IMR-90 (cell line): ENCODE measurements around the gene SRCAP. TPM values are rescaled to one million over a fixed set of nuclear protein-coding genes. Genes with fewer than 3 reads are reported as not detected.

Experiments
- ATAC-seq: fragments of 200-7000 bp; cut with Tn5 transposase; 2 replicates; pipeline ENCODE4 v1.9.1; 2020; ENCODE audit warnings: low read depth, mild to moderate bottlenecking, moderate library complexity
- BruUV-seq: library from RNA; stranded (reverse); fragments of 400-500 nt; replicated peaks from 2 replicates; lab custom pipeline; 2021; lab: Mats Ljungman, UMichigan
- CTCF ChIA-PET: fragments of 300-600 bp; formaldehyde crosslinking; extraction: SDS; loops from one replicate; lab custom pipeline; 2021; ENCODE audit warnings: antibody characterized with exemption; lab: Yijun Ruan, JAX
- POLR2A ChIA-PET: fragments of 300-600 bp; sonication (Branson Sonifier 250); formaldehyde crosslinking; loops from one replicate; lab custom pipeline; 2022; ENCODE audit warnings: antibody characterized with exemption; ENCODE audit not compliant: unreplicated experiment; lab: Charles Lee
- DNase-seq: peaks from one replicate; pipeline ENCODE4 v3.0.0; 2013
- H2AFZ ChIP-seq: replicated peaks from 2 replicates; pipeline ENCODE3; 2013; ENCODE audit warnings: low read length, mild to moderate bottlenecking; ENCODE audit not compliant: poor library complexity
- H2AK5ac ChIP-seq: 2 replicates; pipeline ENCODE4 v1.6.1; 2013; ENCODE audit warnings: low read depth, low read length, inconsistent platforms
- H2AK9ac ChIP-seq: replicated peaks from 2 replicates; pipeline ENCODE3; 2013; ENCODE audit warnings: mild to moderate bottlenecking, low read depth, low read length, moderate library complexity; ENCODE audit not compliant: poor library complexity
- H2BK120ac ChIP-seq: 2 replicates; pipeline ENCODE4 v1.6.1; 2013; ENCODE audit warnings: low read depth, low read length, inconsistent platforms
- H2BK15ac ChIP-seq: 3 replicates; pipeline ENCODE4 v1.6.1; 2013; ENCODE audit warnings: low read depth, low read length, inconsistent platforms
- H2BK20ac ChIP-seq: 2 replicates; pipeline ENCODE4 v1.6.1; 2013; ENCODE audit warnings: low read depth, mild to moderate bottlenecking, inconsistent platforms, low read length, moderate library complexity
- H2BK5ac ChIP-seq: 2 replicates; pipeline ENCODE4 v1.6.1; 2013; ENCODE audit warnings: mild to moderate bottlenecking, low read depth, low read length, inconsistent platforms; ENCODE audit not compliant: poor library complexity, severe bottlenecking
- H3K14ac ChIP-seq: replicated peaks from 2 replicates; pipeline ENCODE4 v1.6.1; 2013; ENCODE audit warnings: low read depth, low read length, inconsistent platforms
- H3K18ac ChIP-seq: 2 replicates; pipeline ENCODE4 v1.6.1; 2013; ENCODE audit warnings: low read depth, low read length, control low read depth
- H3K23ac ChIP-seq: 2 replicates; pipeline ENCODE4 v1.6.1; 2013; ENCODE audit warnings: low read depth, low read length, inconsistent platforms
- H3K27ac ChIP-seq: 2 replicates; pipeline ENCODE4 v1.5.1; 2013; ENCODE audit warnings: mild to moderate bottlenecking, control low read depth, low read length; ENCODE audit not compliant: insufficient read depth
- H3K27me3 ChIP-seq: 2 replicates; pipeline ENCODE4 v1.6.1; 2013; ENCODE audit warnings: low read length; ENCODE audit not compliant: control insufficient read depth, insufficient read depth
- H3K36me3 ChIP-seq: 2 replicates; pipeline ENCODE4 v1.6.1; 2013; ENCODE audit warnings: low read length, mixed read lengths; ENCODE audit not compliant: control insufficient read depth, insufficient read depth
- H3K4ac ChIP-seq: 2 replicates; pipeline ENCODE4 v1.6.1; 2013; ENCODE audit warnings: low read depth, low read length, inconsistent platforms
- H3K4me1 ChIP-seq: 2 replicates; pipeline ENCODE4 v1.6.1; 2013; ENCODE audit warnings: low read length, mixed read lengths; ENCODE audit not compliant: control insufficient read depth, insufficient read depth
- H3K4me2 ChIP-seq: 2 replicates; pipeline ENCODE4 v1.6.1; 2013; ENCODE audit warnings: low read depth, mild to moderate bottlenecking, control low read depth, low read length, moderate library complexity
- H3K4me3 ChIP-seq: 2 replicates; pipeline ENCODE4 v1.5.1; 2013; ENCODE audit warnings: low read depth, mild to moderate bottlenecking, control low read depth, low read length, moderate library complexity; ENCODE audit not compliant: insufficient read depth
- H3K56ac ChIP-seq: 2 replicates; pipeline ENCODE4 v1.6.1; 2013; ENCODE audit warnings: low read length, inconsistent platforms; ENCODE audit not compliant: insufficient read depth; ENCODE audit errors: extremely low read depth
- H3K79me1 ChIP-seq, 2 experiments: 2 replicates each; pipeline ENCODE4 v1.6.1; 2013; ENCODE audit warnings: low read length in 2 of 2, inconsistent platforms in 1 of 2, low read depth in 1 of 2
- H3K9ac ChIP-seq: 2 replicates; pipeline ENCODE4 v1.6.1; 2013; ENCODE audit warnings: low read depth, low read length, control low read depth
- H3K9me1 ChIP-seq: 2 replicates; pipeline ENCODE4 v1.6.1; 2013; ENCODE audit warnings: low read length, inconsistent platforms; ENCODE audit not compliant: insufficient read depth
- H3K9me3 ChIP-seq: 2 replicates; pipeline ENCODE4 v1.6.1; 2013; ENCODE audit warnings: low read length; ENCODE audit not compliant: control insufficient read depth, insufficient read depth
- H4K20me1 ChIP-seq: 2 replicates; pipeline ENCODE4 v1.6.1; 2013; ENCODE audit warnings: low read length, inconsistent platforms; ENCODE audit not compliant: insufficient read depth
- H4K5ac ChIP-seq: 2 replicates; pipeline ENCODE4 v1.6.1; 2013; ENCODE audit warnings: mild to moderate bottlenecking, low read depth, low read length, control low read depth
- H4K8ac ChIP-seq, 2 experiments: 2 replicates each; pipeline ENCODE4 v1.6.1; 2013; ENCODE audit warnings: low read depth in 2 of 2, low read length in 2 of 2, control low read depth in 1 of 2, inconsistent platforms in 1 of 2
- H4K91ac ChIP-seq: 2 replicates; pipeline ENCODE4 v1.6.1; 2013; ENCODE audit warnings: low read depth, low read length, inconsistent platforms; ENCODE audit not compliant: insufficient read depth
- BHLHE40 ChIP-seq: fragments of 150-350 bp; IDR thresholded peaks from 2 replicates; pipeline ENCODE4 v1.6.1; 2016; ENCODE audit warnings: mild to moderate bottlenecking, low read depth, low read length
- CEBPB ChIP-seq: IDR thresholded peaks from 2 replicates; pipeline ENCODE4 v1.6.1; 2012; ENCODE audit warnings: low read depth, low read length, improper control_type of control experiment
- FOS ChIP-seq: fragments of 150-350 bp; IDR thresholded peaks from 2 replicates; pipeline ENCODE4 v1.6.1; 2016; ENCODE audit warnings: low read depth, low read length
- MAFK ChIP-seq: IDR thresholded peaks from 2 replicates; pipeline ENCODE4 v1.6.1; 2012; ENCODE audit warnings: low read depth, low read length, improper control_type of control experiment
- MXI1 ChIP-seq: IDR thresholded peaks from 2 replicates; pipeline ENCODE4 v1.6.1; 2012; ENCODE audit warnings: low read depth, mild to moderate bottlenecking, low read length, moderate library complexity, borderline replicate concordance
- NFE2L2 ChIP-seq: fragments of 150-350 bp; IDR thresholded peaks from 2 replicates; pipeline ENCODE4 v1.6.1; 2016; ENCODE audit warnings: low read depth, mild to moderate bottlenecking, low read length
- POLR2A ChIP-seq: IDR thresholded peaks from 2 replicates; pipeline ENCODE4 v1.6.1; 2012; ENCODE audit warnings: mild to moderate bottlenecking, low read depth, low read length
- RAD21 ChIP-seq: IDR thresholded peaks from 2 replicates; pipeline ENCODE4 v1.6.1; 2012; ENCODE audit warnings: low read length, improper control_type of control experiment
- RCOR1 ChIP-seq: IDR thresholded peaks from 2 replicates; pipeline ENCODE4 v1.6.1; 2012; ENCODE audit warnings: mild to moderate bottlenecking, low read length, improper control_type of control experiment; ENCODE audit not compliant: insufficient replicate concordance
- RFX5 ChIP-seq: IDR thresholded peaks from 2 replicates; pipeline ENCODE4 v1.8.0; 2012; ENCODE audit warnings: low read depth, mild to moderate bottlenecking, low read length, moderate library complexity
- SMC3 ChIP-seq: fragments of 150-350 bp; IDR thresholded peaks from 2 replicates; pipeline ENCODE4 v1.6.1; 2016; ENCODE audit warnings: low read depth, mild to moderate bottlenecking, antibody characterized with exemption, low read length, moderate library complexity
- WGBS, 2 experiments: methylation state at CpG; one replicate each; pipeline versions ENCODE4 v1.1.5 to v1.1.7; 2013; ENCODE audit warnings: missing lambda C conversion rate in 2 of 2; ENCODE audit not compliant: insufficient read length in 1 of 2; ENCODE audit errors: extremely low coverage in 2 of 2; 5-methylcytosine and 5-hydroxymethylcytosine counted together
- dilution Hi-C: fragments of 300-500 bp; cut with HindIII; formaldehyde crosslinking; loops from one replicate; pipeline ENCODE4 v1.14.3; 2018; ENCODE audit warnings: low sequenced_read_pairs; ENCODE audit not compliant: unreplicated experiment
- in situ Hi-C: fragments of 300-500 bp; cut with MboI; formaldehyde crosslinking; loops from 3 replicates; pipeline ENCODE4 v1.14.3; 2019; ENCODE audit warnings: low sequenced_read_pairs, inconsistent platforms, mixed read lengths
- intact Hi-C: fragments of 100-400 bp; cut with micrococcal nuclease; formaldehyde crosslinking; loops from 2 replicates; pipeline ENCODE4 v1.10.0; 2022
- polyA plus RNA-seq, 3 experiments: library from polyadenylated mRNA; depleted of rRNA; stranded (reverse); fragments of >200 nt; gene quantifications; 2 replicates each; pipeline ENCODE4 v1.2.3, GENCODE V29; 2012; ENCODE audit warnings: low replicate concordance in 1 of 3
- total RNA-seq: library from RNA; depleted of rRNA; stranded (reverse); fragments of >200 nt; gene quantifications from 2 replicates; pipeline ENCODE4 v1.2.3, GENCODE V29; 2012
- TF ChIP-seq, protein P1 (sequence below): conservative IDR thresholded peaks from 2 replicates; pipeline ENCODE4 v1.5.1; 2012; ENCODE audit warnings: mild to moderate bottlenecking, low read depth, low read length, improper control_type of control experiment
- TF ChIP-seq, protein P2 (sequence below): fragments of 150-350 bp; IDR thresholded peaks from 2 replicates; pipeline ENCODE4 v1.6.1; 2016; ENCODE audit warnings: low read depth, mild to moderate bottlenecking, low read length, moderate library complexity, borderline replicate concordance

SRCAP gene
- total and polyA plus RNA-seq, 2 of the 4 experiments (the other 2 are of a cell fraction), result 4.5 to 8.2 TPM

DNA sequence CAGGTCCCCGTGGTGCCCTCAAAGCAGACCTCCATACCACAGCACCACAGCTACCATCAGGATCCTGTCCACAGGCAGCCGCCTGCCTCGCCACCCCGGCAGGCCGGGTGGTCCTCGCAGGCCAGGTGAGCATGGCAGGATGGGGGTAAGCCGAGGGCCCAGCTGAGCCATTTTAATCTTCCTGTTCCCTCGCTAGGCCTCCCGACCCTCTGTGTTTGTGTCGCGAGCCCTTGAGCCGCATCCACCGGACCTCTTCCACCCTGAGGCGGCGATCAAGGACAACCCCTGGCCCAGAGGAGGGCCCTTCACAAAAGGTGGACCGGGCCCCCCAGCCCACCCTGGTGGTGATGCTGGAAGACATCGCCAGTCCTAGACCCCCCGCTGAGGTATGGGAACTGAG lies 46.3 kb upstream of the SRCAP start:
- Histone ChIP-seq H4K20me1 (no peaks in the 10 kb centered on the region; the same call in 1 of the 2 replicates), H3K79me1 (peaks cover 20 to 35% of the 10 kb centered on the region in 2 experiments), H2BK20ac (no peak overlapping the region), H3K18ac (no peak overlapping the region), H3K14ac (no peak overlapping the region), H3K27ac (no peak overlapping the region), H3K9me3 (no peaks in the 10 kb centered on the region), H4K5ac (no peak overlapping the region), H3K56ac (no peak overlapping the region), H2AK5ac (no peak overlapping the region), H2BK120ac (no peak overlapping the region), H4K91ac (no peak overlapping the region), H4K8ac (no peak overlapping the region), H2AK9ac (no peak overlapping the region), H3K4me1 (peaks cover 10% of the 10 kb centered on the region; the same call in 1 of the 2 replicates), H2BK5ac (no peak overlapping the region), H2AFZ (peak overlapping the region; percentile 41), H3K9me1 (no peaks in the 10 kb centered on the region), H3K9ac (no peak overlapping the region), H3K4ac (0 out of 2 replicates have a peak overlapping the region, but pooled peaks have one; percentile 29), H3K27me3 (no peaks in the 10 kb centered on the region), H3K4me2 (no peak overlapping the region), H3K23ac (peak overlapping the region; percentile 94; the same call in 1 of the 2 replicates), H3K36me3 (peaks cover 30% of the 10 kb centered on the region), H3K4me3 (no peak overlapping the region), H2BK15ac (no peak overlapping the region)
- no peak for DNase-seq
- intact Hi-C loops (no loop called here), in situ Hi-C loops (no loop called here), dilution Hi-C loops (no loop called here)
- POLR2A ChIA-PET, result no interaction called here
- CTCF ChIA-PET, result interaction anchor here (0.6 kb wide), 1 partner anchor 243 kb away, joined by 6 read pairs; no protein-coding TSS in a partner anchor
- BruUV-seq, result no TSS peak
- ATAC-seq, result no peak
- TF ChIP-seq RFX5 (no peak), FOS (no peak), BHLHE40 (no peak), CEBPB (no peak), SMC3 (no peak), NFE2L2 (no peak), MAFK (no peak), POLR2A (no peak), MXI1 (no peak), RCOR1 (no peak), RAD21 (no peak)
- TF ChIP-seq, protein P1, sequence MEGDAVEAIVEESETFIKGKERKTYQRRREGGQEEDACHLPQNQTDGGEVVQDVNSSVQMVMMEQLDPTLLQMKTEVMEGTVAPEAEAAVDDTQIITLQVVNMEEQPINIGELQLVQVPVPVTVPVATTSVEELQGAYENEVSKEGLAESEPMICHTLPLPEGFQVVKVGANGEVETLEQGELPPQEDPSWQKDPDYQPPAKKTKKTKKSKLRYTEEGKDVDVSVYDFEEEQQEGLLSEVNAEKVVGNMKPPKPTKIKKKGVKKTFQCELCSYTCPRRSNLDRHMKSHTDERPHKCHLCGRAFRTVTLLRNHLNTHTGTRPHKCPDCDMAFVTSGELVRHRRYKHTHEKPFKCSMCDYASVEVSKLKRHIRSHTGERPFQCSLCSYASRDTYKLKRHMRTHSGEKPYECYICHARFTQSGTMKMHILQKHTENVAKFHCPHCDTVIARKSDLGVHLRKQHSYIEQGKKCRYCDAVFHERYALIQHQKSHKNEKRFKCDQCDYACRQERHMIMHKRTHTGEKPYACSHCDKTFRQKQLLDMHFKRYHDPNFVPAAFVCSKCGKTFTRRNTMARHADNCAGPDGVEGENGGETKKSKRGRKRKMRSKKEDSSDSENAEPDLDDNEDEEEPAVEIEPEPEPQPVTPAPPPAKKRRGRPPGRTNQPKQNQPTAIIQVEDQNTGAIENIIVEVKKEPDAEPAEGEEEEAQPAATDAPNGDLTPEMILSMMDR, result no peak
- TF ChIP-seq, protein P2, sequence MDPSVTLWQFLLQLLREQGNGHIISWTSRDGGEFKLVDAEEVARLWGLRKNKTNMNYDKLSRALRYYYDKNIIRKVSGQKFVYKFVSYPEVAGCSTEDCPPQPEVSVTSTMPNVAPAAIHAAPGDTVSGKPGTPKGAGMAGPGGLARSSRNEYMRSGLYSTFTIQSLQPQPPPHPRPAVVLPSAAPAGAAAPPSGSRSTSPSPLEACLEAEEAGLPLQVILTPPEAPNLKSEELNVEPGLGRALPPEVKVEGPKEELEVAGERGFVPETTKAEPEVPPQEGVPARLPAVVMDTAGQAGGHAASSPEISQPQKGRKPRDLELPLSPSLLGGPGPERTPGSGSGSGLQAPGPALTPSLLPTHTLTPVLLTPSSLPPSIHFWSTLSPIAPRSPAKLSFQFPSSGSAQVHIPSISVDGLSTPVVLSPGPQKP, result no peak
- 95% methylated on average over 9 of the region's 18 CpGs; no CpG with 5 or more reads in 1 of the 2 experiments for WGBS, 2 experiments
